GM19467 (cell line): ENCODE measurements around the gene PTBP3.
A peak's percentile ranks its signal among the peaks of the same experiment; 100 is the strongest.
"Not testable (repeated sequence)": the region's sequence is repeated elsewhere in the genome, so short reads cannot be mapped to it uniquely, and the experiment has no call there.

Experiments used
- ATAC-seq: cut with Tn5 transposase; IDR thresholded peaks from one replicate; pipeline ENCODE4 v1.9.1; 2021; ENCODE audit warnings: mild to moderate bottlenecking, moderate library complexity; ENCODE audit not compliant: unreplicated experiment

The PTBP3 gene, protein sequence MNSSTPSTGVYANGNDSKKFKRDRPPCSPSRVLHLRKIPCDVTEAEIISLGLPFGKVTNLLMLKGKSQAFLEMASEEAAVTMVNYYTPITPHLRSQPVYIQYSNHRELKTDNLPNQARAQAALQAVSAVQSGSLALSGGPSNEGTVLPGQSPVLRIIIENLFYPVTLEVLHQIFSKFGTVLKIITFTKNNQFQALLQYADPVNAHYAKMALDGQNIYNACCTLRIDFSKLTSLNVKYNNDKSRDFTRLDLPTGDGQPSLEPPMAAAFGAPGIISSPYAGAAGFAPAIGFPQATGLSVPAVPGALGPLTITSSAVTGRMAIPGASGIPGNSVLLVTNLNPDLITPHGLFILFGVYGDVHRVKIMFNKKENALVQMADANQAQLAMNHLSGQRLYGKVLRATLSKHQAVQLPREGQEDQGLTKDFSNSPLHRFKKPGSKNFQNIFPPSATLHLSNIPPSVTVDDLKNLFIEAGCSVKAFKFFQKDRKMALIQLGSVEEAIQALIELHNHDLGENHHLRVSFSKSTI

GRCh38 chr9:112332977-112333638, at the start of gene PTBP3:
PTBP3 (minus strand) TSS chr9:112333619; CDS start chr9:112297865, 35,754 bp downstream.
- peak; percentile 50 for ATAC-seq

DNA sequence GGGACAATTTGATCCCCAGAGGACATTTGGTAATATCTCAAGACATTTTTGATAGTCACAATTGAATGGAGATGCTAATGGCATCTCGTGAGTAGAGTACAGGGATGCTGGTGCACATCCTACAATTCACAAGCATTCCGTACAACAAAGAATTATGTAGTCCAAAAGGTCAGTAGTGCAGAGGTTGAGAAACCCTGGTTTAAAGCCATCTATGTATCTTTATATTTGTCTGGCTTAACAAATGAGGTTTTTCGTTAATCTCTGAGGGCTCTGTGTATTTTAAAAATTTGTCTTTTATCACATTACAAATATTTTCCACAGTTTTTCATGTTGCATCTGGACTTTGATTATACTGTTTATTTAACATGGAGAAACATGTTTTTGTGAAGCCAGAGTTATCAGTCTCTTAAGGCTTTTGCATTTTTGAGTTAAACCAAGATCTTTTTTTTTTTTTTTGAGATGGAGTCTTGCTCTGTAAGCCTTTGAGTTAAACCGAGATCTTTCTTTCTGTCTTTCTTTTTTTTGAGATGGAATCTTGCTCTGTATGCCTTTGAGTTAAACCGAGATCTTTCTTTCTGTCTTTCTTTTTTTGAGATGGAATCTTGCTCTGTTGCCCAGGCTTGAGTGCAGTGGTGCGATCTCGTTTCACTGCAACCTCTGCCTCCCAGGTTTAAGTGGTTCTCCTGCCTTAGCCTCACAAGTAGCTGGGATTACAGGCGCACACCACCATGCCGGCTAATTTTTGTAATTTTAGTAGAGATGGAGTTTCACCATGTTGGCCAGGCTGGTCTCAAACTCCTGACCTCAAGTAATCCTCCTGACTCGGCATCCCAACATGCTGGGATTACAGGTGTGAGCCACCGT, 49.3 kb upstream of the PTBP3 start:
- ATAC-seq: no peak

- ATAC-seq: no peak
These were observed 48.6 kb upstream of the PTBP3 start for GRCh38 chr9:112382066-112382465.

DNA sequence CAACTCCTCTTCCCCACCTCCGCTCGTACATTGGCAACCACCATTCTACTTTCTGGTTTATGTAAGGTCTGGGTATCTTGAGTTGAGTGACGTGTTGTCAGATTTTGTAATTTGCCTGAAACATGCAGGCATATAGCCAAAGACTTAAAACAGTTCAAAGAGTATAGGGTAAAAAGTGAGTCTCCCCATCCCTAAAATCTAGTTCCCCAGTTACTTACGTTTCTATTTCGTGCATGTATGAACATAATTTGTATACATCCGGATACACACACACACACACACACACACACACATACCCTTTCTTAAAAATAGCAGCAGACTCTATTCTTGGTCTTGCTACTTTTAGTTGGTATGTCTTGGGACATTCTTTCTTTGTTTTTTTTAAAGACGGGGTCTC, 47.4 kb upstream of the PTBP3 start:
- no peak for ATAC-seq

DNA sequence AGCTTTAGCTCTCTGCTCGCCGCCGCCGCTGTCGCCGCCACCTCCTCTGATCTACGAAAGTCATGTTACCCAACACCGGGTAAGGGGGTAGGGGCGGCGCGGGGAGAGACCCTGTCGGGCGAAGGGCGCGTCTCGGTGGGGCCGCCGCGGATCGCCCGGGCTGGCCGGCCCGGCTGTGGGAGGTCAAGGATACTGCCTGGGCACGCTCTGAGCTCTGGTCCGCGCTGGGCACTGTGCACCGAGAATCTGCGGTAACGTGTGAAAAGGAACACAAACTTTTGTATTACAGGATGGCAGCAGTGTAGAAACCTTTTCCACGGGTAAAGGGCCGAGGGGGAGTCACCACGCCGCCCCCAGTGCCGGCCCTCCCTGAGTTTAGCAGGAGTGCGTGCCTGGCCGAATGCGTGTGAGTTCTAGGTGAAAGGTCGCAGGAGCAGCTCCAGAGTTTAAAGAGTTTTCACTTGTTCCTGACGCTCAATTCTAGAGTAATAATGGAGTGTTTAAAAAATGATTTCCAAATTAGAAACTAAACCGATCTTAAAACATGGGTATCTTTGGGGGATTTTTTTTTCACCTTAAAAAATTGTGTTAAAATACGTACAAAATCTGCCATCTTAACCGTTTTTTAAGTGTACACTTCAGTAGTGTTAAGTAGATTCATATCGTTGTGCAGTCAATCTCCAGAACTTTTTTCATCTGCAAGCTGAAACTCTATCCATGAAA, 46.8 kb upstream of the PTBP3 start, which contains the start of gene HSDL2:
TSS of gene HSDL2 (plus strand) at position 7 of the 723 bp plus-strand sequence. CDS start at position 63, 56 bp downstream.
- ATAC-seq: peak; percentile 5

- peak; percentile 89 for ATAC-seq
These were observed 46.0 kb upstream of the PTBP3 start for GRCh38 chr9:112379177-112380101.

DNA sequence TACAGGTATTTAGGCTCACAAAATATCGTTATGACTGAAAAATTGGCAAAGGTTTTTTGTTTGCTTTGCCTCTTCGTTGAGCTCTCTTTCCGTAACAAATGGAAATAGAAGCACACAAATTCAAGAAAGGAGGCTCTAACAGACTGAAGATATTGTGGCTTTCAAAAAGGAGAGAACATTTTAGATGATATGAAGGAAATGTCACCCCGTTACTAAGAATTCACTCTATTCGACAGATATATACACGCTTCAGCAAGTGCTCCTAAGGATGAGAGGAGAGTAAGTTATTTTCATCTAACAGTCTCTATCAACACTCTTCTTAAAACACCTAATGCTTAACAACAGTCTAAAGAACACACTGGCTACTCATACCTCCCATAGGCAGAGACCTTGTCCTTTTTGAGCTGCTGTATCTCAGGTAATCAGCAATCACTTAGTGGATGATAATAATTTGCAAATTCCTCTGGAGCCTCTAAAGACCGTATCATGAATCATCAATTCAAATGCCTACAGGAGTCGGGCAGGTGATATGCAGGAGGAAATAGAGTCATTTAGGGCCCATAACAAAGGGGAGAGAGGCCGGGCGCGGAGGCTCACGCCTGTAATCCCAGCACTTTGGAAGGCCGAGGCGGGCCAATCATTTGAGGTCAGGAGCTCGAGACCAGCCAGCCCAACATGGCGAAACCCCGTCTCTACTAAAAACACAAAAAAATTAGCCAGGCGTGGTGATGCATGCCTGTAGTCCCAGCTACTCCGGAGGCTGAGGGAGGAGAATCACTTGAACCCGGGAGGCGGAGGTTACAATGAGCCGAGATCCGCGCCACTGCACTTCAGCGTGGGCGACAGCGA, 45.1 kb upstream of the PTBP3 start:
- peak; percentile 10 for ATAC-seq

DNA sequence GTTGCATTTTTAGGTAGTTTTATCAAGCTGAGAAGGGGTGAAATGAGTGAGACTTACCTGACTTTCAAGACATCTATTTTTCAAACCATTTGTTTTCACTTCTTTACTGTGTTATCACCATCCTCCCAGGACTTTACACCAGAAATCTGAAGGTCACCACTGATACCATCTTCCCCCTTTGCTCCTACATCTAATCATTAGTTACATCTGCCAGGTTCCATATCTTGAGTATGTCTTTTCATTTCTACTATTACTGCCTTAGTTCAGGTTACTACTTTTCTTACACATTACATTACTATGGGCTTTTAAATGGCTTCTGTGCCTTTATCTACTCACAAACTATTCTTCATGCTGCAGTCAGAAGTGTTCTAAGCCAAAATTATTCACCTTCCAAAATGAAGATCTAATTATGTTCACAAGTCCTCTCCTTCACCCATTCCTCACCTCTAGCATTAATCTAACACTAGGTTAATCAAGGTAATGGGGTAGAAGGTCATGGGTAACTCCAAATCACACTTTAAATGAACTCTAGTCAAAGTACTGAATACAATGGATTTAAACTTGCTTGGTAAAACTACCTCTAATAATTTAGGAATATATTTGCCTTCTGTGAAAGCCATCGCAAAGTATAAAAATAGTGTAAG, 44.4 kb upstream of the PTBP3 start:
- no peak for ATAC-seq

GRCh38 chr9:112377087-112377486, 43.7 kb upstream of the PTBP3 start:
- ATAC-seq: no peak

DNA sequence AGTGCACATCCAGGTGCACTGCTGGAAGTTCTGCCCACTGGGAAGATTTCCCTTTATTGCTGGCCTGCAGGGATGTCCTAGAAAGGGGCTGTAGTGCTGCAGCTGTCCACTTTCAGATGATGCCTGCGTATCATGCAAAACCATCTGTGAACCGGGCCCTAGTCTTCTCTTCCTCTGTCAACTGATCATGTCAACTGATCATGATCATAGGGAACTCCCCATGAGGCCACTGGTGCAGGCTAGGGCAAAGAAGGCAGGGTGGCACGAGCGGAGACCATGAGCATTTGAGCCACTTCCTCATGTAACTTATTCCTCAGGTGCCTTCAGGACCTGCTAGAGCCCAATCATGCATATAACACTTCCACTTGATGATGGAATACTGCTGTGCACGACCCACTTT, 41.9 kb upstream of the PTBP3 start:
- no peak for ATAC-seq

GRCh38 chr9:112374232-112374631, 40.8 kb upstream of the PTBP3 start:
- not testable (repeated sequence) for ATAC-seq

DNA sequence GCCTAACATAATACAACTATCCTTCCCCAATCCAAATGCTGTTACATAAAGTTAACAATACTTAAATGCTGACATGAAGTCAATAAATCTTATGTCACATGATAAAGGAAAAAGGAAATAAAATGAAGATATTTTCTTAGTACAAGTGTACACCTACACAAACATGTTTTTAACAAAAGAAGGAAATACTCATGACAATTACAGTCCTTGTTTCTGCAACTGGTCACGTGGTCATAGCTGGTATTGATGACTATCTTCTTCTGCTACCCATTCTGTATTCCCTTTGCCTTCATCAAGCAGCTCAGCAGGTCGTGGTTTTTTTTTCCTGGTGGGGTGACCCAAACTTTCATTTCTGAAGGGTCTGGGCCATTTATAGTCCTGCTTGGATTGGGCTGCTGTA, 40.2 kb upstream of the PTBP3 start:
- ATAC-seq: not testable (repeated sequence)

- no peak for ATAC-seq
These were observed 37.6 kb upstream of the PTBP3 start for GRCh38 chr9:112371060-112371459.

- ATAC-seq: no peak
These were observed 36.4 kb upstream of the PTBP3 start for GRCh38 chr9:112369817-112370216.

- ATAC-seq: no peak
These were observed 34.0 kb upstream of the PTBP3 start for GRCh38 chr9:112367465-112367864.

- no peak for ATAC-seq
These were observed 33.2 kb upstream of the PTBP3 start for GRCh38 chr9:112366591-112366990.

DNA sequence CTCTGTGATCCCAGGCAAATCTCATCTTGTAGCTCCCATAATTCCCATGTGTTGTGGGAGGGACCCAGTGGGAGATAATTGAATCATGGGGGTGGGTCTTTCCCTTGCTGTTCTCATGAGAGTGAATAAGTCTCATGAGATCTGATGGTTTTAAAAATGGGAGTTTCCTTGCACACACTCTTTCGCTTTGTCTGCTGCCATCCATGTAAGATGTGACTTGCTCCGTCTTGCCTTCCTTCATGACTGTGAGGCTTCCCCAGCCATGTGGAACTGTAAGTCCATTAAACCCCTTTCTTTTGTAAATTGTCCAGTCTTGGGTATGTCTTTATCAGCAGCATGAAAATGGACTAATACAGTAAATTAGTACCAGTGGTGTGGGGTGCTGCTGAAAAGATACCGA, 31.8 kb upstream of the PTBP3 start:
- not testable (repeated sequence) for ATAC-seq

GRCh38 chr9:112364761-112365160, 31.3 kb upstream of the PTBP3 start:
- ATAC-seq: no peak
